HG03442 (cell line): ENCODE measurements around the gene SPINK14.

Experiments used
- ATAC-seq: cut with Tn5 transposase; IDR thresholded peaks from one replicate; pipeline ENCODE4 v1.9.1; 2021; ENCODE audit warnings: mild to moderate bottlenecking, moderate library complexity; ENCODE audit not compliant: unreplicated experiment

Gene SPINK14, protein sequence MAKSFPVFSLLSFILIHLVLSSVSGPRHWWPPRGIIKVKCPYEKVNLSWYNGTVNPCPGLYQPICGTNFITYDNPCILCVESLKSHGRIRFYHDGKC

DNA sequence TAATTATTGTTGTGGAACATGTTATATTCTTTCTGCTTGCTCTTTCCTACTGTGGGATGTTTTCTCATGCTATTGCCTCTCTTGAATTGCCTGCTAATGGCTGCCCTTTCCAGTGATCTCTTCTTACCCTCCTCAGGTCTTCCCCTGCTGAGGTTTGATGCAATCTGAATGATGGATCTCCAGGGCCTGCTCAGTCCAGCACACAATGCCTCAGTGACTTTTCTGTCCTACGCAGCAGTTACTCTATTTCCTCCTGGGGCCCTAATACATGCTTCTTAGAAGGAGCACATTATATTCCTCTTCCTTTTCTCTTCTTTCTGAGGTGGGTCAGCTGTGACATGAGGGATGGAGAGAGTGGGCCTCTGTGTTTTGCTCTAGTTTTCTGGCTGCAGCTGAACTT, at the start of gene SPINK14:
TSS of gene SPINK14 (plus strand) at position 301 of the 400 bp plus-strand sequence. CDS start 1,187 bp downstream, outside the sequence.
- ATAC-seq, result no peak

DNA sequence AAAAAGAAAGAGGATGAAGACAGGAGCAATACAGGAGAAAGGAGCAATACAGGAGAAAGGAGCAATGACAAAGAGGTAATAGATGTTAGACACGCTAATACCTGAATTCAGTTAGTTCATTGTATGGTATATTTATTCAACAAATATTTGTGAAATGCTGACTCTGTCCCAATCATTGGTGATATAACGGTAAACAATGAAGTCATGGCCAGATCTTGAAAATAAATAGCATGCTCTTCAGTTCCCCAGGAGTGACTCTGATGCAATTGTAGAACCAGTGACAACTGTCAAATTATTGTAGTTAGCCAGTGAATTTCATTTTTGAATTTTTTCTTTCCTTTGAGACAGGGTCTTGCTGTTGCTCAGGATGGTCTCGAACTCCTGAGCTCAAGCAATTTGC, 48.0 kb upstream of the SPINK14 start:
- no peak for ATAC-seq

DNA sequence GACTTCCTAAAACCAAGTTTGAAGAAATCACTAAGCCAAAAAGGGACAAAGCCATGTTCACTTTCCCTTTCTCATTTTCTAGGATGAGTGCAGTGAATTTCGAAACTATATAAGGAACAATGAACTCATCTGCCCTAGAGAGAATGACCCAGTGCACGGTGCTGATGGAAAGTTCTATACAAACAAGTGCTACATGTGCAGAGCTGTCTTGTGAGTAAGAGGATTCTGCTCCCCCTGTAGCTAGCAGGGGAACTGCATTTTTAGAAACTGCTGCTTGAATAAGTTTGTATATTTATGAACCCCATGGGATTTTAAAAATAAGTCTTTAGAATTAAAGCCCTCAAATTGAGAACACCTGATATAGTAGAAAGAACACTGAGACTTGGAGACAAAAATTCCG, 42.7 kb upstream of the SPINK14 start:
- no peak for ATAC-seq

DNA sequence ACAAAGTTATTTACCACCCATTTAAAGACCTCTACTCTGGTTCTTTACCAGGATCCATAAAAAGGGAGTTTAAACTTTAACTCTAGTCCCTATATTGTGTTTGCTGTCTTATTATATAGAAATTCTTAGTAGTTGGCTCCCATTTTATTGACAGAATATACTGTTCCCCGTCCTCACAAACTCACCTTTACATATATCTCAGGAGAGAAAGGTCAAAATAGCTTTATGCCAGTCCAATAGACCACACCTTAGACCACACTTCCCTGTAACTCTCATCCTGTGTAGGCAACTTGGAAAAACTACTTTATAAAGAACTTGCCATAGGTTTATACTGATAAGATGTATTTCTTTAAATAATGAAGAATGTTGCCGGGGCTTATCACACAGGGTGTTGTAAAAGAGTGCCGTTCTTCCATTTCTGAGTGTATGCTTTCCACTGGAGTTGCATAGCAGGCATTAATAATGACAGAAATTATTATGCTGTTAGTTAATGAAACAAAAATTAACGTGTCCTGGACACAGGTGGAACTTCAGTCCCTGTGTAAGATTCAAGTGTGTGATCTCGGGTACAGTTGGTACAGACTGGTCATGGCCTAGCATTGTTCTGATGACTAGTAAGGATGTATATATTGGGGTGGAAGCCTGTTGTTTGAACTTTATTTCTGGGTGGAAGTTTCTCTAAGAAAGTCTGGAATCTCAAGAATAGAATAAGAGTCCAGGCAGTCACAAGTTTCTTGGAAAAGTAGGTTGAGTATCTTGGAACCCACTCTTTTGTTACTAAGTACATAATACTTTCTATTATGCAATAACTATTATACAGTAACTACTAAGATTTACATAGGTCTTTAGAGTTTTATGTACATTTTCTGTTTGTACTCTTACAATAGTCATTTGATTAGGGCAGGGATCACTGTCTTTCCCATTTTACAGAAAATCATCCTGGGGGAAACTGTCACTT, 33.0 kb upstream of the SPINK14 start:
- ATAC-seq, result no peak

DNA sequence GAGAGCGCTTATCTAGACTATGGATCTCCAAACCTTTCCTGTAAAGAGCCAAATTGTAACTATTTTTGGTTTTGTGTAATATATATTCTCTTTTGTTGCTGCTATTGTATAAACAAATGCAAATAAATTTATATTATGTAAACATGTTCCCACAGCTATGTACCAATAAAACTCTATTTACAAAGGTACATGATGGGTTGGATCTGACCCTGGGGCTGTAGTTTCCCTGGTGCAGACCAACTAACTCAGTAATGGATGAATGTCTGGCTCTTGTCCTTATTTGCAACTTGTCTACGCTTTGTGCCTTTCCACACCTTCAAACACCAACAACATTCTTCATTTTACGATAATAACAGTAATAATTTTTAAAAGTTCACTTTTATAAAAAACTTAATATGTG, 27.5 kb upstream of the SPINK14 start:
- ATAC-seq, result no peak

DNA sequence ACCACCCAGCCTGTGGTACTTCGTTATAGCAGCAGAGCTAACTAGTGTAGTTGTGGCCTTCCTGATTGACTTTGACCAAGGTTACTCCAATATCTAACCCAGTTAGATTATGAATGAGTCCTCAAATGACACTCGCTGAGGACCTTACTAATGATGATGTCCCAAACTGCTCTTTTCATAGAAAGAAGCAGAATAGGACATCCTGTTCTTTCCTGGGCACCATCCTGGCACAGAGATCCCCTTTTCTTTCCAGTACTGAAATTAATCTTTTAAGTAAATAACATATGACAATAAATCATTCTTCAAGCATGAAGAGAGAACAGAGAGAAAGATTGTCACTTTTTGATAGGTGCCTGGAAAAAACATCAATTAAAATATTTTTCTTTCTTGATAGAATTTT, 26.7 kb upstream of the SPINK14 start:
- ATAC-seq, result no peak

DNA sequence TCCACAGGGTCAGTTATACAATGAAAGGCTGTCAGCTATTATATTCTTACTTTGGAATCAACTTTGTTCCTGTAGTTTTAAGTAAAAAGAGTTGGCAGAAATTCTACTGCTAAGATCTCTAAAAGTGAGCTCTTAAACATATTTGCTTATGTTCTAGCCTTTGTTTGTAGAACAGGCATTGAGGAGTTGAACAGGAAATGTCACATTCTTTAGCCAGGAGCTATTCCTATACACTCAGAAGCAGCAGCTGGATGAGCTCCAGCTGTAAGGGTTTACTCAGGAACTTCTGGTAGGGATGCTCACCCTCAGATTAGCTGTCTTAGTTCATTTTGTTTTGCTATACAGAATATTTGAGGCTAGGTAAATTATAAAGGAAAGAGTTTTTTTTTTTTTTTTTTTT, 22.4 kb upstream of the SPINK14 start:
- ATAC-seq, result no peak

DNA sequence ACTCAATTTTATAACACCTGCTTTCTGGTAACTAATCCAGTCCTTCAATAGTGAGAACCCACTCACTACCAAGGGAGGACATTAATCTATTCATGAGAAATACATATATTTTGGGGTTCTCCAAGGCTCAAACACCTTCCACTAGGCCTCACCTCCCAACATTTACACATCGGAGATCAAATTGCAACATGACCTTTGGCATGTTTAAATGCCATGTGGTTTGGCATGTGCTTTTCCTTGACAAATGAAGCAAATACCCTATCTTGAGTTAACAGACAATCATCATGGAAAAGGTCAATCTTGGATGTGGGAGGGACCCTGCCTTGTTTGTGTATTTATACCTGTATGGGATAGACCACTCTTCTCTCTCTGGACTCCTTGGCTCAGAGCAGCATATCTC, 21.9 kb upstream of the SPINK14 start:
- no peak for ATAC-seq

DNA sequence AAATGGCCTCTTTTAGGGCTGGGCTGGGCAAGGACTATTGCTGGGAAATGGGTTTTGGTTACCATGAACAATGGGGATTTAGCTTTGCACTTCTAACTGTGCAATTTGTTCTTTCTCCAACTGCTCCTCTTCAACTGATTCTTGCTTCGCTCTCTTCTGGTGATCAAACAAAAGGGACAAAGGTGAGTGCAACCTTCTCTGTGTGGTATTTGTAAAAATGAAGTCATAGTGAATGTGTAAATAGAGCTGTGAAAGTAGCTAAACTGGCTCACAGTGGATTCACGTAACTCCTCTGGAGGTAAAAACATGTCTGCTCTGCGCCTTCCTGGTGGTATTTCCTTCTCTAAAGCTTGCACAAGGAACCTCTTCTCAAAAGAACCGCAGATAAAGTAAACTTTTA, 20.9 kb upstream of the SPINK14 start:
- no peak for ATAC-seq

DNA sequence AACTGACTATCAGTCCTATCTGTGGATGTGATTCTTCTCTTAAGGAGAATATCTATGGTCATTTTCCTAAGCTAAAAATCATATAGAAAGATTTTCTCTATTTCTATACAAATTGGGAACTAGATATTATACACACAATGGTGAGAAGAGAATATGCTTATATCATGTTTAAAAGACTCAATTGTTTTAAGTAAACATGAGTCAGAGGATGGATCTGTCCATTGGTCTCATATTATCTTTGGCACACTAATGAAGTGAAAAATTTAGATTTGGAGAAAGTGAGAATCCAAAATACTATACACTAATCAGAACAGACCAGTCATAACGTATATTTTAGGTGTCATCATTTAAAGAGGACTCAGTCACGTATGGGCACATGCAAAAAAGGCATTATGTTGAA, 16.5 kb upstream of the SPINK14 start:
- no peak for ATAC-seq

DNA sequence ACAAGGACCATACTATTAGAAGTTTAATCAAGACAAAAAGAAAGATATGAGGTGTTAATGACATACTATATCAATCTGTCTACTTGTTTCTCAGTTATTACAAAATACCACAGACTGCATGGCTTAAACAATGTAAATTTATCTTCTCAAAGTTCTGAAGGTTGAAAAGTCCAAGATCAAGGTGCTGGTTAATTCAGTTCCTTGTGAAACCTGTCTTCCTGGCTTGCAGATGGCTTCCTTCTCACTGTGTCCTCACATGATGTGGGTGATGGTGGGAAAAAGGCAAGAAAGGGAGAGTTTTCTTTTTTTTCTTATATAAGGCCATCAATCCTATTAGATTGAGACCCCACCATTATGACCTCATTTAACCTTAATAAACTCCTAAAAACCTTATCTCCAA, 15.6 kb upstream of the SPINK14 start:
- ATAC-seq, result no peak

DNA sequence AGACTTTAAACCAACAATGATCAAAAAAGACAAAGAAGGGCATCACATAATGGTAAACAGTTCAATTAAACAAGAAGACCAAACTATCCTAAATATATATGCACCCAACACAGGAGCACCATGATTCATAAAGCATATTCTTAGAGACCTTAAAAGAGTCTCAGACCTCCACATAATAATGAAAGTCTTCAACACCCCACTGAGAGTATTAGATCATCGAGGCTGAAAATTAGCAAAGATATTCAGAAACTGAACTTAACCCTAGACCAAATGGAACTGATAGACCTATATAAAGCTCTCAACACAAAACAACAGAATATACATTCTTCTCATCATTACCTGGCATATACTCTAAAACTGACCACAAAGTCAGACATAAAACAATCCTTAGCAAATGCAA, 11.7 kb upstream of the SPINK14 start:
- ATAC-seq, result no peak

DNA sequence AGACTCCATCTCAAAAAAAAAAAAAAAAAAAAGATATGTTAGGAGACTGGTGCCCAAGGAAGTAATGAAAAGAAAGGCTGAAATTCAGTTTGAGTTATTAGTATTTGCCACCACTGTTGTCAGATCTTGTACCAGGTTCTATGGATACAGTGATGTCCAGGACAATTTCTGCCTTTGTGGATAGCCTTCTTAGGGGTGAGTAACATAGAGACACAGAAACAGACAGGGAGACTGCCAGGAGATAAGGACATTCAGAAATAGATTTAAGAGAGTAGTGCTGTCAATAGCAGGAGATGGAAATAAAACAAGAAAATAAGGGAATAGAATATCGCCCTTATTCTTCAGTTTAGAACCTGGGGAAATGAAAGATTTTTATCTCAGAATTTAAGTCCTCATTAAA, 6.3 kb upstream of the SPINK14 start:
- no peak for ATAC-seq

DNA sequence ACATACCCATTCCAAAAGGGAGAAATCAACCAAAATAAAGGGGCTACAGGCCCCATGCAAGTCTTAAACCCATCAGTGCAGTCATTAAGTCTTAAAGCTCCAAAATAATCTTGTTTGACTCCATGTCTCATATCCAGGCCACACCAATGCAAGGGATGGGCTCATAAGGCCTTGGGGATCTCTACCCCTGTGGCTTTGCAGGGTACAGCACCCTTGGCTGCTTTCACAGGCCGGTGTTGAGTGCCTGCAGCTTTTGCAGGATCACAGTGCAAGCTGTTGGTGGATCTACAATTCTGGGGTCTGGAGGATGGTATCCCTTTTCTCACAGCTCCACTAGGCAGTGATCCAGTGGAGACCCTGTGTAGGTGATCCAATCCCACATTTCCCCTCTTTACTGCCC, 5.0 kb upstream of the SPINK14 start:
- no peak for ATAC-seq

DNA sequence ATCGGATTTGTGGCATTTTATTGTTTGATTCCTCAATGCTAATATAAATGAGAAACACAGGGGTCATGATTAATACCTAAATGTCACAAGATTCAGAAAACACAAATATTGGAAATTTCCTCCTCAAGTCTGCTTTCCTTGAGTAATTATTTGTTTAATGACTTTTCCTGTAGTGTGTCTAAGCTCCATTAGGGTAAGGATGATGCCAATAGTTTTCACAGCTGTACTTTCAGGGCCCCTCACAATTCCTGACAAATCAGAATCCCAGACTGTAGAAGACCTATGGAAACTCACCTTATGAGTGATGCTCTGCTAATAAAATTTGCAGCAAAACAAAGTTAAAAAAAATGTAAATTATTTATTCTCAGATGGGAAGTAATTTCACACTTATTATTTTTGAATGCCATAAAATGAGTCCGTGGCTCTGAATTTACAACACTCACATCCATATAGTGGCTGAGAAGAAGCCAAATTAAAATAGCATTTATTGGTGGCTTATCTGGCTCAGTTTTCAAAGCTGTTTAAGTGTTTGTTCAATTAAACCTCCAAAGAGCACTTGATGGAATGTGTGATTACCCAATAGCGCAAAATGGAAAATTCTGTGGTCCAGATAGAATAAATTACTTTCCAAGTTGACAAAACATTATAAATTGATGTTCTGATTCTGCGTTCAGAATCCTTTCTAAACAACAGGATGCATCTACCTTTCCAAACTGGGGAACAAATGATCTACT, 1.6 kb upstream of the SPINK14 start:
- ATAC-seq, result no peak

DNA sequence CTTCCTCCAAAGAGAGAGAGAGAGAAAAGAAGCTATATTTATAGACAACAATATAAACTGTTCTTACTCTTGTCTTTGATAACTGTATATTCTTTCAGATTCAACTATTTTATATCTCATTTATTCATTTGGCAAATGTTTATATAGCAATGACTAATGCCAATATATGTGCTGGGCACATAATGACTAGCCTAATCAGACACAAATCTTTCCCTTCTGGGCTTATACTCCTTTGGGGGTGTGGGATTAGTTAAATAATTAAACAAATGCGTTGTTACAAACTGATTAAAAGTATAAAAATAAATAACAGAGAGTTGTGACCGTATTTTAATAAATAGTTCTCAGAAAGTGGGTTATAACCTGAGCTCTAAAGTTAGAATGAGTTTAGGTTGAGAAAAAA, 4.0 kb downstream of the SPINK14 start:
- no peak for ATAC-seq

DNA sequence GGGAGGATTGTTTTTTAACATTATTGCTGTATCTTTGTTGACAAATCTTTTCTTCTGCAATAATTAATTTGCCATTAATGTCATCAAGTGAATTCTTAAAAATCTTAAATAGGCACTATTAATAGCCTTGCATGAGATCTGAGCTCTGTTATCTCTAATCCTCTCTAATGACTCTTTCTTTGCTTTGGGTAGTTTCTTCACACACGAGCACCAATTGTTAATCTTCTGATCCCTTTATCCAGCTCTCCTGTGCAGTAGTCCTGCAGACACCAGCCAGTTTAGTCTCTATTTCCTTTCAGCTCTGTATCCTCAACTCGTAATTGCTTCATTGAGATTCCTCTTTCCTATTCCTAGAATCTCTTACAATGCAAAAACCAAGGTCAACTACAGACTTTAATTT, 8.1 kb downstream of the SPINK14 start:
- no peak for ATAC-seq

DNA sequence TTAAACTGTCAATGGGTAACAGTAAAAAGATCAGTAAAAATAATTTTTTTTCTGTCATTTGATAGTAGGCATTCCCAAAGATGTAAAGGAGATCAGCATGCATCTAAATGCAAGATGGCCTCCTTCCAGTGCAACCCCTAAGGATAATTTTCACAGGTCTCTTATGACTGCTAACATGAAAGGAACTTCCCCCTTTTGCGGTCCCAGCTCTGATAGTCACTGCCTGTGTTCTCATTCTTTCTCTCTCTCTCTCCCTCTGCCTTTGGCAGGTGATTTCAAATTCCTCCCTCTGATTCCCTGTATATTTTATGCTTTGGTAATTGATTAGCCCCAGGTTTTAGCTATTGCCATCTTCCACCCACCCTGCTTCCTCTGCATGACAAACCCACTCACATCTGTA, 8.9 kb downstream of the SPINK14 start:
- ATAC-seq, result no peak

DNA sequence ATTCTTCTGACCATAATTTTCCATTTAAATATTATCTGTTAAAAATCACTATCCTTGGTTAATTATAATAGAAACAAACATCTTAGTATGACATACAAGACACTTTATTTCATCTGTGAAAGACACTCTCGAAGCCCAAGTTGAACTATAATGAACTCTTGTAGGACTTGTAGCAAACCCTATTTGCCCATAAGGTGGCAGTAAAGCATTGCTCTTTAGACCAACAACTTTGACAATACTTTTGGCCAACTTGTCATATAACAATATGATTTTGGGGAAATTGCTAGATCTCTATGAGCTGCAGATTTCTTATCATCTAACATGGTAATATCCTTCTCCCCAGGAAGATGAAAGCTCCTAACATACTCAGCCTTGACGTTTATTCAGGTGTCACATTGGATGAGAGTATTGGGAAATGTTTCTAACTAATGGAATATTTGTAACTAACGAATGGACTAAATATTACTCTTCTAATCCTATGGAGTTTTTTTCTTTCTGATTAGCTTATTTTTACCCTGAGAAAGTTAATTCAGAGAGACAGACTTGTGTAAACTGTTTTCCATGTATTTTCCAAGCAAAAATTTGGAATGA, 11.0 kb downstream of the SPINK14 start:
- peak; percentile 82 for ATAC-seq

DNA sequence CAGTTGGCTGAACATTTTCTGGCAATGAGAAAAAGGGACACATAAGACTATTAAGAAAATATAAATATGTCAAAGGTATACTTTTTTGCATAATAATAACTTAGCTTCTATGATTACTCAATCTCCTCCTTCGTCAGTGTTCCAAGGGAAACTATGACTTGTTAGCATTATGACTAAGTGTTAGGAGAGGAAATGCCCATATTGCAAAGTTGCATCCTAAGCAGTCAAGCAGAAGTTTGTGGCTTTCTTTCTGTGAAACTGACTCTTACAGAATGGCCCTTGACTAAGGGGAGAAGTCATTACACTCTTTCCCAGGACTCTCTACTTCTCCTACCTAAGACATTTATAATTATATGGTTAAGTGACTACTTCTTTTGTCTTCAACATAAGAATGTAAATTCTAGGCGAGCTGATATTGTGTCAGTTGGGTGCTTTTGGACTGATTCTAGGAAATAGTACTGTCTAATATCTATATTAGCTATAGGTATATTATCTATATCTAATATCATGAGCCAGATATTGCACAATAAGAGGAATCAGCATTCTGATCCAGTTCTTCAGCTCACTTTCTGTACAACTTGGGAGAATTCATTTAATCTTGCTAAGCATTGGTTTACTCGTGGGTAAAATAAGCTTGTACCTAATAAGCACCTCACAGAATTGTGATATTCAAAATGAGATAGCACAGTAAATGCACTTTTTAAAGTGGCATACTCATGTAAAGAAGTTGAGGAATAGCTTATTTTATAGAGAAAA, 18.1 kb downstream of the SPINK14 start:
- ATAC-seq, result peak; percentile 96

DNA sequence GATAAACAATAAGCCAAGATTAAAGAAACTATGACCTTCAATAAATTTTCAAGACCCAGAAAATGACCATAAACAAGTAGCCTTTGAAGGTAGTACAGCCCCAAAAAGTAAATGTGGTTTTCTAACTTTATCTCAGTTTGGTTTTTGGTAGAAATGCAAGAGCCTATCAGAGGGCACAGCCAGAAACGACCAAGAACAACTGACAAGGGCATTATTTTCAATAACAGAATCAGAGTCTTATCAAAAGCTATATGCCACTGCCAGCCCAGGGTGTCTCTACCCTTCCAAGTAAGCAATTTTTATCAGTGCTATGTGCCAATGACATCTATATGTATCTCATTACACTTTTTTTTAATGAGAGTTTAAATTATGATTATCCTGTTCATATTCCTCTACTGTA, 22.7 kb downstream of the SPINK14 start:
- ATAC-seq, result no peak
